NCI-H1417 treated with DMSO at 0.1 percent for 48 hours (cell line): ENCODE measurements around the gene NPHP1.
"Not testable (repeated sequence)": the region's sequence is repeated elsewhere in the genome, so short reads cannot be mapped to it uniquely, and the experiment has no call there.

ENCODE experiments used
- DNase-seq: peaks from one replicate; lab custom pipeline; 2025; lab: John Stamatoyannopoulos, UW

The NPHP1 gene

GRCh38 chr2:110103061-110103961 is 101.5 kb downstream of the NPHP1 start:
- DNase-seq, result no peak

- no peak for DNase-seq
Observed at GRCh38 chr2:110101901-110102803, 102.7 kb downstream of the NPHP1 start.

GRCh38 chr2:110101280-110101844 is 103.5 kb downstream of the NPHP1 start:
- no peak for DNase-seq

- not testable (repeated sequence) for DNase-seq
Observed at GRCh38 chr2:110100880-110101279, 103.9 kb downstream of the NPHP1 start.

- DNase-seq, result no peak
Observed at GRCh38 chr2:110100480-110100879, 104.3 kb downstream of the NPHP1 start.

- no peak for DNase-seq
Observed at GRCh38 chr2:110099471-110100225, 105.2 kb downstream of the NPHP1 start.

GRCh38 chr2:110099038-110099425 is 105.8 kb downstream of the NPHP1 start:
- no peak for DNase-seq

GRCh38 chr2:110097506-110098220 is 107.2 kb downstream of the NPHP1 start:
- DNase-seq, result no peak

GRCh38 chr2:110095994-110096633 is 108.7 kb downstream of the NPHP1 start:
- no peak for DNase-seq

GRCh38 chr2:110094884-110095534 is 109.8 kb downstream of the NPHP1 start:
- not testable (repeated sequence) for DNase-seq

- DNase-seq, result not testable (repeated sequence)
Observed at GRCh38 chr2:110093924-110094323, 110.9 kb downstream of the NPHP1 start.

GRCh38 chr2:110090164-110090563 is 114.6 kb downstream of the NPHP1 start:
- DNase-seq, result not testable (repeated sequence)

- not testable (repeated sequence) for DNase-seq
Observed at GRCh38 chr2:110083757-110084156, 121.1 kb downstream of the NPHP1 start.

GRCh38 chr2:110083162-110083561 is 121.7 kb downstream of the NPHP1 start:
- not testable (repeated sequence) for DNase-seq

- not testable (repeated sequence) for DNase-seq
Observed at GRCh38 chr2:110078104-110078503, 126.7 kb downstream of the NPHP1 start.

GRCh38 chr2:110075896-110076295 is 128.9 kb downstream of the NPHP1 start:
- DNase-seq, result not testable (repeated sequence)
